ENCODE measurements around the gene TRDMT1.

TRDMT1 gene

DNA sequence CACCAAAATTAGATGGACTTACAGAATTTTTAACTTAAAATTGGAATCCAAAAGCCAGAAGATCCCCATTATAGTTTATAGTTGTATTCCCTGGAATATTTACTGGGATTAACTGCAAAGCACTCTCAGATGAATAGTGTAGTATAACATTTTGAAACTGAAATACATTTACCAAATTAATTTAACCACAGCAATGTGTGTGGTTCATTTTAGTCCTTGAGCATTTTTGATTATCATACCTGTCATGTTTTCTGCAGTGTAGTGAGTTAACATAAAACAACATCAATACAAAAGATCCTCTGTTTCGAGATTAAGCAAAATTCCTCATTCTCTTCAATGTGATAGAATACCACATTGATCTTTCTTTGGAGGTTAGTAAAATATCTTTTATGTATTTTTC lies 30.3 kb upstream of the TRDMT1 start:
- no peak for DNase-seq

DNA sequence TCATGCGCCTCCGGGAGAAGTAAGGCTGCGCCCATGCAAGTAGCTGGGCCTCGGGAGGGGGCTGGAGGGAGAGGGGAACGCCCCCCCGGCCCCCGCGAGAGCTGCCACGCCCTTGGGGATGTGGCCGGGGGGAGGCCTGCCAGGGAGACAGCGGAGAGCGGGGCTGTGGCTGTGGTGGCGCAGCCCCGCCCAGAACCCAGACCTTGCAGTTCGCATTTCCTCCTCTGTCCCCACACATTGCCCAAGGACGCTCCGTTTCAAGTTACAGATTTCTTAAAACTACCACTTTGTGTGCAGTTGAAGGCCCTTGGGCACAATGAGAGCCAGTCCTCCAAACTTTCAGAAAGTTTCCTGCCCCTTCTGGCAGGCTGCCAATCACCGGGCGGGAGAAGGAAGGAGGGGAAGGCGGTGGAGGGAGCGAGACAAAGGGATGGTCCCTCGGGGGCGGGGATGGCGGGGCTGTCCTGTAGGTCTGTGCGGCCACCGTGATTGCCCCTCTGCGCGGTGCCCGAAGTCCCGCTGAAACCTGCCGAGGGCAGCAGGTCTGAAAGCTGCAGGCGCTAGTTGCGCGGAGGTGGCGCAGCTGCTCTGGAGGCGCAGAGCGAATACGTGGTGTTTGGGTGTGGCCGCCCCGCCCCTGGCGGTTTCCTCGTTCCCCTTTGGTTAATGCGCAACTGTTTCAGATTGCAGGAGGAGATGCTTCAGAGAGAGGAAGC lies 28.7 kb upstream of the TRDMT1 start:
- DNase-seq: peak; percentile 86

- DNase-seq: no peak
Observed at GRCh38 chr10:17229717-17229966, 28.2 kb upstream of the TRDMT1 start.

DNA sequence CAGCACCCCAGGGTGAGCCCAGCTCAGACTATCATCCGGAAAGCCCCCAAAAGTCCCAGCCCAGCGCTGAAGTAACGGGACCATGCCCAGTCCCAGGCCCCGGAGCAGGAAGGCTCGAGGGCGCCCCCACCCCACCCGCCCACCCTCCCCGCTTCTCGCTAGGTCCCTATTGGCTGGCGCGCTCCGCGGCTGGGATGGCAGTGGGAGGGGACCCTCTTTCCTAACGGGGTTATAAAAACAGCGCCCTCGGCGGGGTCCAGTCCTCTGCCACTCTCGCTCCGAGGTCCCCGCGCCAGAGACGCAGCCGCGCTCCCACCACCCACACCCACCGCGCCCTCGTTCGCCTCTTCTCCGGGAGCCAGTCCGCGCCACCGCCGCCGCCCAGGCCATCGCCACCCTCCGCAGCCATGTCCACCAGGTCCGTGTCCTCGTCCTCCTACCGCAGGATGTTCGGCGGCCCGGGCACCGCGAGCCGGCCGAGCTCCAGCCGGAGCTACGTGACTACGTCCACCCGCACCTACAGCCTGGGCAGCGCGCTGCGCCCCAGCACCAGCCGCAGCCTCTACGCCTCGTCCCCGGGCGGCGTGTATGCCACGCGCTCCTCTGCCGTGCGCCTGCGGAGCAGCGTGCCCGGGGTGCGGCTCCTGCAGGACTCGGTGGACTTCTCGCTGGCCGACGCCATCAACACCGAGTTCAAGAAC lies 27.7 kb upstream of the TRDMT1 start:
- peak; percentile 98 for DNase-seq

GRCh38 chr10:17228091-17229015 lies 26.9 kb upstream of the TRDMT1 start, which contains the start of gene VIM:
Gene VIM (plus strand): TSS chr10:17228241. CDS start chr10:17229423, 1,182 bp downstream.
- DNase-seq: peak; percentile 99

- DNase-seq: no peak
Observed at GRCh38 chr10:17227367-17228090, 26.1 kb upstream of the TRDMT1 start.

- no peak for DNase-seq
Observed at GRCh38 chr10:17226891-17227303, 25.4 kb upstream of the TRDMT1 start.

DNA sequence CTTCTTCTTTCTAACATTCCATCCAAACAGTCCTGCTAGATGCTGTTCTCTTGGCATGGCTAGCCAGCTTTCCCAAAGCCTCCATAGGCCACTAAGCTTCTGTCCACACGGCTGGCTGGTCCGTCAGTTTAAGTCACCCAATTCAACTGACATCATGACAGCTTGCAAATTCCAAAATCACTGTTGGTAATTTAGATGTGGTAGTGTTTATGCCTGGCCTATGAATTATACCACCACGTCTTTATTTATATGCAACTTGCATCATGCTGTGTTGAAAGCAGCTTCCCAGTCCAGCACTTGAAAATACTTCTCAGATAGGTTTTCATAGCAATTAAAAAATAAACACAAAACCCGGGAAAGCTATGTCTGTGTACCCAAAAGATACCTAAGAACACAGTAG lies 24.3 kb upstream of the TRDMT1 start:
- no peak for DNase-seq

GRCh38 chr10:17222329-17222728 lies 20.9 kb upstream of the TRDMT1 start:
- DNase-seq: no peak

GRCh38 chr10:17220652-17221100 lies 19.2 kb upstream of the TRDMT1 start:
- DNase-seq: peak; percentile 66

GRCh38 chr10:17219024-17219423 lies 17.6 kb upstream of the TRDMT1 start:
- DNase-seq: peak; percentile 86

- peak; percentile 95 for DNase-seq
Observed at GRCh38 chr10:17217631-17218232, 16.3 kb upstream of the TRDMT1 start.

DNA sequence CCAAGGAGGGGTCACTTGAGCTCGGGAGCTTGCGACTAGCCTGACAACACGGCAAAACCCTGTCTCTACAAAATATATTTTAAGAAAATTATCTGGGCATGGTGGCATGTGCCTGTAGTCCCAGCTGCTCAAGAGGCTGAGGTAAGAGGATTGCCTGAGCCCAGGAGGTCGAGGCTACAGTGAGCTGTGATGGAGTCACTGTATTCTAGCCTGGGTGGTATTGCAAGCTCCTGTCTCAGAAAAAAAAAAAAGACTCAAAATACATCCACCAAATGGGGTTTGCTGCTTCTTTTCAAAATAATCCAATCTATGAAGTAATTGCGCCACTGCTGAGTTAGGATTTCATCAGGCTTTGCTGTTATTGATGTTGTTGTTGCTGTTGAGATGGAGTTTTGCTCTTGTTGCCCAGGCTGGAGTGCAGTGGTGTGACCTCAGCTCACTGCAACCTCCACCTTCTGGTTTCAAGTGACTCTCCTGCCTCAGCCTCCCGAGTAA lies 15.5 kb upstream of the TRDMT1 start:
- no peak for DNase-seq

GRCh38 chr10:17216217-17216900 lies 14.9 kb upstream of the TRDMT1 start:
- peak; percentile 94 for DNase-seq

DNA sequence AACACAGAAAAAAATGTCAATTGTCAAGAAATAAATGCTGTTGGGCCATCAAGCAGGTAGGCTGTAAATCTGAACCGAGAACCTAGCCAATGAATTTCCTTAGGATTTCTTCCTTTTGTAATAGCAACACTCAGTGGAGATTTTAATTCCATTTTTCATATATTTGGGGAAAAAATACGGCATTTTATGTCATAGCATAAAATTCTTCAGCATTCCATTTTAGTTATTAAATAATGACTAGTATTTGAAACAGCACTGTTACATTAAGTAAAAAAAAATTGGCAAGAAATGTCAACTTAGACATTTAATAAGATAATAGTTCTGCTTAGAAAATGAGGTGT lies 14.3 kb upstream of the TRDMT1 start:
- DNase-seq: no peak

GRCh38 chr10:17214971-17215781 lies 13.7 kb upstream of the TRDMT1 start:
- DNase-seq: peak; percentile 100

DNA sequence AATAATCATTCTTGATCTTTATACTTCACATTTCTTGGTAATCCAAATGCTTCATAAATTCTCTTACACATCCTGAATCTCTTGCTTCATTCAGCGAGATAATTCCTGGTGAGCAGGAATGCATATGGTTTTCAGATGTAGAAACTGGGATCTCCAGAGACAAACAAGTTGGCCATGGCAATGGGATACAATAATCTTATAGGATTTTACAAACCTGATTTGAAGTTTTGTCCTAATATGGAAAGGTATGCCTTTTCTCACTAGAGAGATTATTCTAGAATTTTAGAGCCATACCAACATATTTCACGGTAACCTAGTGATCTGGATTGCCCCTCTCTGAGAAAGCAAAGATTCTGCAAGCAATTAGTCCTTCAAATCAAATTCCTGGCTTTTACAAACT lies 13.1 kb upstream of the TRDMT1 start:
- DNase-seq: peak; percentile 94

- DNase-seq: peak; percentile 89
Observed at GRCh38 chr10:17213646-17214349, 12.3 kb upstream of the TRDMT1 start.

DNA sequence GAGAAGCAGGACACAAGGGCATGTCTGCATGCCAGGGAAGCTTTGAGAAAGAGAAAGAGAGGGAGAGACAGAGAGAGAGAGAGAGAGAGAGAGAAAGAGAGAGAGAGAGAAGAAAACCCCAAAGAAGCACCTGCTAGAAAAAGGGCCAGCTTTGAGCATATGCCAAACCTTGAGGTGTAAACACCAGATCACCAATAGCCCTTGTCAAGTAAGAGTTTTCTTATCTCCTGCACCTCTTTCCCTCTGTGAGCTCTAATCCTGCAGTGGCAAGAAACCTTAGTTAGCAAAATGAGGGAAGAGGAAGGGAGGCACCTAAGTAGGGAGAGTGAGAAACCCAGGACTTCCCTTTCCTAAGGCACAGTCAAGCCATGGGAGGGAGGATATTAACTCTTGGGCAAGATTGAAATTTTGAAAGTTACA lies 11.3 kb upstream of the TRDMT1 start:
- no peak for DNase-seq

DNA sequence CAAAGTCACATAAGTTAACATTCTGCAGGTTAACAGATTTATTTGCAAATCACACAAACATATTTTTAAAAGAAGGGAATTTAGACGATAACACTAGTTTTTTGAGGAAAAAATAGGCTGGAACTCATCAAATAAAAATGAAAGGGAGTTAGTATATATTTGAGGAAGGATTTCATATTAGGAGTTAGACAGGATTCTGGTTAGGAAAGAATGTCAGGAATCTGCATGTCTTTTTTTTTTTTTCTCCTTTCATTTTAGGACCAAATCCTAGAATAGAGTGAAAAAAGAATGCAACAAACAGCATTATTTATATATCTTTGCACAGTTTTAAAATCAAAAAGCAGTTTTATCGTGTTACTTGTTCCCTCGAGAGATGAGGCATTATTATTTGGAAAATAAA lies 8.9 kb upstream of the TRDMT1 start:
- DNase-seq: peak; percentile 75

Measured in fibroblast of skin of scalp (primary cell).